Endodermal cell (in vitro differentiated cells): ENCODE data around the gene PGM1. TPM values are rescaled to one million over a fixed set of nuclear protein-coding genes. Genes with fewer than 3 reads are reported as not detected.
"Not testable (repeated sequence)": the region's sequence is repeated elsewhere in the genome, so short reads cannot be mapped to it uniquely, and the experiment has no call there.

Experiments
- DNase-seq: peaks from one replicate; pipeline ENCODE4 v3.0.0-alpha.2; 2017
- H3K27ac ChIP-seq: 2 replicates; pipeline ENCODE4 v1.5.1; 2013; ENCODE audit warnings: mild to moderate bottlenecking, low read depth, low read length, moderate library complexity
- H3K27me3 ChIP-seq: 2 replicates; pipeline ENCODE4 v1.6.1; 2013; ENCODE audit warnings: mild to moderate bottlenecking, low read length, moderate library complexity; ENCODE audit not compliant: insufficient read depth, control insufficient read depth, poor library complexity, severe bottlenecking
- H3K36me3 ChIP-seq: 2 replicates; pipeline ENCODE4 v1.7.0; 2013; ENCODE audit warnings: mild to moderate bottlenecking, low read length, moderate library complexity; ENCODE audit not compliant: control insufficient read depth, insufficient read depth
- H3K4me1 ChIP-seq: one replicate; pipeline ENCODE4 v1.7.0; 2013; ENCODE audit warnings: low read length; ENCODE audit not compliant: control insufficient read depth, insufficient read depth
- H3K4me3 ChIP-seq: 2 replicates; pipeline ENCODE4 v1.5.1; 2013; ENCODE audit warnings: mild to moderate bottlenecking, low read length, moderate library complexity
- H3K9ac ChIP-seq: 2 replicates; pipeline ENCODE4 v1.6.1; 2013; ENCODE audit warnings: mild to moderate bottlenecking, low read length, moderate library complexity; ENCODE audit not compliant: poor library complexity, severe bottlenecking; ENCODE audit errors: extremely low read depth
- H3K9me3 ChIP-seq: 2 replicates; pipeline ENCODE4 v1.6.1; 2013; ENCODE audit warnings: mild to moderate bottlenecking, low read length, moderate library complexity; ENCODE audit not compliant: control insufficient read depth
- H3K27ac Mint-ChIP-seq: 2 replicates; pipeline ENCODE4 v1.8.0; 2020; ENCODE audit warnings: mixed read lengths
- H3K27me3 Mint-ChIP-seq: 2 replicates; pipeline ENCODE4 v1.8.0; 2021; ENCODE audit warnings: mild to moderate bottlenecking, mixed read lengths; ENCODE audit not compliant: insufficient read depth
- H3K36me3 Mint-ChIP-seq: 2 replicates; pipeline ENCODE4 v1.8.0; 2020; ENCODE audit warnings: low read depth, mixed read lengths
- H3K4me1 Mint-ChIP-seq: 2 replicates; pipeline ENCODE4 v1.8.0; 2020; ENCODE audit warnings: mixed read lengths
- H3K4me3 Mint-ChIP-seq: 2 replicates; pipeline ENCODE4 v1.8.0; 2020; ENCODE audit warnings: mild to moderate bottlenecking, moderate library complexity, mixed read lengths
- H3K9me3 Mint-ChIP-seq: 2 replicates; pipeline ENCODE4 v1.8.0; 2020; ENCODE audit warnings: mild to moderate bottlenecking, mixed read lengths
- WGBS, 2 experiments: methylation state at CpG; one replicate each; pipeline versions ENCODE4 v1.1.5 to v1.1.7; 2013; ENCODE audit warnings: missing lambda C conversion rate in 2 of 2, mixed read lengths in 1 of 2; ENCODE audit not compliant: insufficient coverage in 1 of 2, insufficient read length in 1 of 2; 5-methylcytosine and 5-hydroxymethylcytosine counted together
- total RNA-seq, 2 donors: library from RNA; stranded (reverse); fragmentation: NEBNext Ultra II Directional in 1 of 2; extraction: Animal tissue kit (Norgen Biotek cat#: 25700) in 1 of 2; gene quantifications; 2 replicates in 1 of 2; 3 replicates in 1 of 2; pipeline ENCODE4 v1.2.1, GENCODE V29; 2021
- TF ChIP-seq, protein P1 (sequence below): fragments of 200-600 bp; sonication (generic); conservative IDR thresholded peaks from 2 replicates; pipeline ENCODE4 v1.5.0; 2021; ENCODE audit warnings: antibody characterized with exemption, mild to moderate bottlenecking

The PGM1 gene
- total RNA-seq, 2 donors from 2014 or later, result 119 to 165 TPM

DNA sequence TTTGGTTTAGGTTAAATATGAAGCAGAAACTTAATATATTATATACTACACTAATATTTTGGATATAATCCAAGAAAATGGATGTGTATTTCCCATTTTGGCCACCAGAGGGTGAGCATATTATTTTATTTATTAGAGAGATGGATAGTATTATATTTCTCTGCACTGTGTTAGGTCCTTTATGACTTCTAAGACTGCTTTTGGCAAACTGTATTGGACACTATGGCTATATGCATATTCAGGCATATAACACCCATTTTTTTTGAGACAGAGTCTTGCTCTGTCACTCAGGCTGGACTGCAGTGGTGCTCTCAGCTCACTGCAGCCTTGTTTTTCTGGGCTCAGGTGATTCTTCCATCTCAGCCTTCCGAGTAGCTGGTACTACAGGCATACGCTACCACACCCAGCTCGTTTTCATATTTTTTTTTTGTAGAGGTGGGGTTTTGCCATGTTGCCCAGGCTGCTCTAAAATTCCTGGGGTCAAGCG, 17.8 kb upstream of the PGM1 start:
- H3K4me3 Mint-ChIP-seq, result no peak overlapping the region
- 60 to 76% methylated on average over 1 to 4 of the region's 4 CpGs for WGBS, 2 experiments

DNA sequence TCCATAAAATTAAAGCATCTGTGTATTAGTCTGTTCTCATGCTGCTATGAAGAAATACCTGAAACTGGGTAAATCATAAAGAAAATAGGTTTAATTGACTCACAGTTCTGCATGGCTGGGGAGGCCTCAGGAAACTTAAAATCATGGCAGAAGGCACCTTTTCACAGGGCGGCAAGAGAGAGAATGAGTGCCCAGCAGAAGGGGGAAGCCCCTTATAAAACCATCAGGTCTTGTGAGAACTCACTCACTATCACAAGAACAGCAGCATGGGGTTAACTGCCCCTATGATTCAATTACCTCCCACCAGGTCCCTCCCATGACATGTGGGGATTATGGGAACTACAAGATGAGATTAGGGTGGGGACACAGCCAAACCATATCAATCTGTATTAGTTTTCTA, 6.9 kb upstream of the PGM1 start:
- H3K4me1 ChIP-seq, H3K36me3 Mint-ChIP-seq, H3K27ac Mint-ChIP-seq, H3K27me3 Mint-ChIP-seq, DNase-seq, H3K27ac ChIP-seq, H3K9ac ChIP-seq, H3K4me3 Mint-ChIP-seq, H3K4me3 ChIP-seq, H3K27me3 ChIP-seq, H3K36me3 ChIP-seq: not testable (repeated sequence)
- H3K9me3 ChIP-seq, result peaks cover 38% of the 10 kb centered on the region
- 83% methylated on average over 1 of the region's 1 CpG for WGBS, 2 experiments
- peaks cover 22% of the 10 kb centered on the region for H3K4me1 Mint-ChIP-seq
- peaks cover 18% of the 10 kb centered on the region for H3K9me3 Mint-ChIP-seq

More for the DNA sequence above, 17.8 kb upstream of the PGM1 start:
- TF ChIP-seq, protein P1, sequence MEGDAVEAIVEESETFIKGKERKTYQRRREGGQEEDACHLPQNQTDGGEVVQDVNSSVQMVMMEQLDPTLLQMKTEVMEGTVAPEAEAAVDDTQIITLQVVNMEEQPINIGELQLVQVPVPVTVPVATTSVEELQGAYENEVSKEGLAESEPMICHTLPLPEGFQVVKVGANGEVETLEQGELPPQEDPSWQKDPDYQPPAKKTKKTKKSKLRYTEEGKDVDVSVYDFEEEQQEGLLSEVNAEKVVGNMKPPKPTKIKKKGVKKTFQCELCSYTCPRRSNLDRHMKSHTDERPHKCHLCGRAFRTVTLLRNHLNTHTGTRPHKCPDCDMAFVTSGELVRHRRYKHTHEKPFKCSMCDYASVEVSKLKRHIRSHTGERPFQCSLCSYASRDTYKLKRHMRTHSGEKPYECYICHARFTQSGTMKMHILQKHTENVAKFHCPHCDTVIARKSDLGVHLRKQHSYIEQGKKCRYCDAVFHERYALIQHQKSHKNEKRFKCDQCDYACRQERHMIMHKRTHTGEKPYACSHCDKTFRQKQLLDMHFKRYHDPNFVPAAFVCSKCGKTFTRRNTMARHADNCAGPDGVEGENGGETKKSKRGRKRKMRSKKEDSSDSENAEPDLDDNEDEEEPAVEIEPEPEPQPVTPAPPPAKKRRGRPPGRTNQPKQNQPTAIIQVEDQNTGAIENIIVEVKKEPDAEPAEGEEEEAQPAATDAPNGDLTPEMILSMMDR, result peak; percentile 99
- no peak overlapping the region for H3K27ac Mint-ChIP-seq
- Histone ChIP-seq H3K27me3 (no peaks in the 10 kb centered on the region), H3K9me3 (peaks cover 5% of the 10 kb centered on the region), H3K27ac (no peak overlapping the region), H3K4me3 (no peak overlapping the region), H3K4me1 (peaks cover 9% of the 10 kb centered on the region), H3K9ac (no peak overlapping the region), H3K36me3 (no peaks in the 10 kb centered on the region)
- no peaks in the 10 kb centered on the region for H3K27me3 Mint-ChIP-seq
- H3K36me3 Mint-ChIP-seq, result peaks cover 7% of the 10 kb centered on the region
- peaks cover 12% of the 10 kb centered on the region for H3K4me1 Mint-ChIP-seq
- peak; percentile 61 for DNase-seq
- H3K9me3 Mint-ChIP-seq, result peaks cover 6% of the 10 kb centered on the region

DNA sequence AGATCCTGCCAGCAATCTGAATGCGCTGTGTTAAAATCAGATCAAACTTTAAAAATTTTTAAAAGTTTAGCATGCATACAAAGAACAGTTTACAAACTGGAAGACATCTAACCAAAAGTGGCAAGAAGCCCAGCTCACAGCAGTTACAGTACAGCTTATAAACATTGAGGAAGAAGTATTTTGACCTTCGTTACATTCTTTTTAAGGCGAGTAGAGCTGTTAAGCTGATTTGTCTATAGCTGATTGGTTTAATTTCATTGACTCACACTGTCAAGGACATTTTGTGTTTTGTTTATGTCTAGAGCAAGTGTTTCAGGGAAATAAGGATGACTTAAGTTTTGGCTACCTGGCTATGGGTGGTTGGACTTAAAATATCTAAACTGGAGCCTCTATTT, 3.0 kb upstream of the PGM1 start:
- peaks cover 14% of the 10 kb centered on the region for H3K9me3 ChIP-seq
- no peaks in the 10 kb centered on the region for H3K27me3 Mint-ChIP-seq
- H3K36me3 ChIP-seq, result peaks cover 2% of the 10 kb centered on the region
- no peaks in the 10 kb centered on the region for H3K36me3 Mint-ChIP-seq
- no peak for DNase-seq
- H3K27ac Mint-ChIP-seq, result peak overlapping the region; percentile 74
- H3K27me3 ChIP-seq, result no peaks in the 10 kb centered on the region
- H3K4me3 ChIP-seq, result peak overlapping the region; percentile 30
- peaks cover 40% of the 10 kb centered on the region for H3K4me1 Mint-ChIP-seq
- TF ChIP-seq, protein P1, result no peak
- H3K9me3 Mint-ChIP-seq, result peaks cover 3% of the 10 kb centered on the region
- no peak overlapping the region for H3K4me3 Mint-ChIP-seq
- H3K27ac ChIP-seq, result no peak overlapping the region
- no peak overlapping the region for H3K9ac ChIP-seq
- peaks cover 8% of the 10 kb centered on the region for H3K4me1 ChIP-seq
- WGBS, 2 experiments, result 81 to 85% methylated on average over 2 to 3 of the region's 3 CpGs
